Activated CD4-positive, alpha-beta T cell treated with anti-CD3 and anti-CD28 coated beads, Interleukin-2, amount 50 U/mL, for 24 hours (primary cell): ENCODE results near the gene SRSF7.
"Not testable (repeated sequence)": the region's sequence is repeated elsewhere in the genome, so short reads cannot be mapped to it uniquely, and the experiment has no call there.

Experiments used
- DNase-seq, 2 donors: peaks; one replicate each; pipeline ENCODE4 v3.0.0-alpha.2; 2020; ENCODE audit warnings: low read depth in 1 of 2, low spot score in 1 of 2

SRSF7 gene

DNA sequence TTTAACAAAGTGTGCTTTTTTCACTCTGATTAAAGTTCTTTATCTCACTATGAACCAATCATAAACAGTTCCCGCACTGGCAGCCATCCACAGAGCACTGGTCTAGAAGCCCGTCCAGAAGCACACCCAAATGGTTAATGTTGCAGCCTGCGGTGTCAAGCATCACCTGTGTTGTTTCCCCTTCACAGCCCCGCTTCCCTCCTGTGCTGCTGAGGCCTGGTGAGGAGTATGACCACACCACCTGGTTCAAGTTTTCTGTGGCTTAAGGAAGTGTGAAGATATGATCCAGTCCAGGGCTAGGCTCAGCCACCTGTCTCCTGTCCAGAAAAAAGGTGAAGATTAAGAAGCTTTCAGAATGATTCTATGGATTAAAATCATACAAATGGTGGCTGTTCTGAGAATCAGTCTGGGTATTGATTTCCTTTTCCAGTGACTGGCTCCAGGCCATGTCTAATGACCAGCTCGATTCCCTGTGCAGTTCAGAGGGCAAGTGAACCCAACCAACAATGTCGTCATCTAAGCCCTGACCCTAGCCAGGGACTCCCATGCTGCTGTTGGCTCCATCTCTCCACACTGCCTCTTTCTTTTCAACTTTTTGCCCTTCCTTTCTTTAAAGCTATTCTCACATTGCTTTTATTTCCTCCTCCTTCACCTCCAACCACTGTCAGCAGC, 17.7 kb downstream of the SRSF7 start:
- DNase-seq: no peak

DNA sequence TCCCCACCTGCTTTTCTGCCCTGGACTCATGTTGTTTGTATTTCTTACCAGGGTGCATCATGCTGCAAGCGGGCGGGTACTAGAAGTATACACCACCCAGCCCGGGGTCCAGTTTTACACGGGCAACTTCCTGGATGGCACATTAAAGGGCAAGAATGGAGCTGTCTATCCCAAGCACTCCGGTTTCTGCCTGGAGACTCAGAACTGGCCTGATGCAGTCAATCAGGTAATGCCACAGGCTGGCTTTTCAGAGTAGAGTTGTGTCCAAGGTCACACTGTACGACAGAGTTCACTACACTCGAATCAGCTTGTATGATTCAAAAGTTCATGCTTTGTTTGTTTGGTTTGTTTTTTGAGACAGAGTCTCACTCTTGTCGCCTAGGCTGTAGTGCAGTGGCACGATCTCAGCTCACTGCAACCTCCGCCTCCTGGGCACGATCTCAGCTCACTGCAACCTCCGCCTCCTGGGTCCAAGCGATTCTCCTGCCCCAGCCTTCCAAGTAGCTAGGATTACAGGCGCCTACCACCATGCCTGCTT, 19.4 kb downstream of the SRSF7 start:
- no peak for DNase-seq

DNA sequence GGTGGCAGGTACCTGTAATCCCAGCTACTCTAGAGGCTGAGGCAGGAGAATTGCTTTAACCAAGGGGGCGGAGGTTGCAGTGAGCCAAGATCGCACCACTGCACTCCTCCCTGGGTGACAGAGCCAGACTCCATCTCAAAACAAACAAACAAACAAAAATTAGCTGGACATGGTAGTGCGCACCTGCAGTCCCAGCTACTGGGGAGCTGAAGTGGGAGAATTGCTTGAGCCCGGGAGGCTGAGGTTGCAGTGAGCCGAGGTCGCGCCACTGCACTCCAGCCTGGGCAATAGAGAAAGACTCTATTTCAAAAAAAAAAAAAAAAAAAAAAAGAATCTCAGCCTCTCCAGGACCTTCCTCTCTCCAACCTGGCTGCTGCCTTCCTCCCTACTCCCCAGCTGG, 20.1 kb downstream of the SRSF7 start:
- no peak for DNase-seq

DNA sequence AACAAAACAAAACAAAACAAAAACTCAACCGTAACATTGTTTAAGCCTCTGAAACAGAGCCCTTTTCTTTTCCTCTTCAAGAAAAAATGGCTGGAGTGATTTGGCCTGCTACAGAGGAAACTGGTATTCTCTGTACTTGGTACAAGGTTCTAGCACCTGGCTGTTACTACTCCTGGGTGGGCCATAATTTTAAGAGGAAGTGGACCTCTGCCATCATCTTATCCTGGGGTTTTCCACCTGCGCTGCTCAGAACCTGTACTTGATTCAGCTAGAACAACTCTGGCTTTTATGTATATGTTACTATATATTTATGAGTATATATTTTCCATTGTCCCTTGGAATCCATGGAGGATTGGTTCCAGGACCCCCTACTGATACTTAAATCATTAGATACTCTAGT, 22.5 kb downstream of the SRSF7 start:
- DNase-seq: no peak

DNA sequence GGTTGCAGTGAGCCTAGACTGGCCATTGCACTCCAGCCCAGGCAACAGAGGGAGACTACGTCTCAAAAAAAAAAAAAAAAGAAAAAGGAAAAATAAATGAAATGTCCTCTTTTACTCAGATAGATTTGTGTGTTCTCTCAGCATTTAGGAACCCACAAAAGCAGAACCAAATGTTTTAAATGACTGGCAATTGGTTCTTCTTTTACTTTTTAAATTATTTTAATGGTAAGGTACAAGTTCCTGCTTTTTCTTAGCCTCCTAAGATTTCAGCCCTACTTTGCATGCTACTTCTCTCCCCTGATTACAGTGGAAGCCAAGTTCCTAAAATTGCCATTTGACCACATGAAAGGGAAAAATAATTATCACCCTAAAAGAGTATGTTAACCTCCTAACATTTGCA, 23.5 kb downstream of the SRSF7 start:
- DNase-seq: no peak

DNA sequence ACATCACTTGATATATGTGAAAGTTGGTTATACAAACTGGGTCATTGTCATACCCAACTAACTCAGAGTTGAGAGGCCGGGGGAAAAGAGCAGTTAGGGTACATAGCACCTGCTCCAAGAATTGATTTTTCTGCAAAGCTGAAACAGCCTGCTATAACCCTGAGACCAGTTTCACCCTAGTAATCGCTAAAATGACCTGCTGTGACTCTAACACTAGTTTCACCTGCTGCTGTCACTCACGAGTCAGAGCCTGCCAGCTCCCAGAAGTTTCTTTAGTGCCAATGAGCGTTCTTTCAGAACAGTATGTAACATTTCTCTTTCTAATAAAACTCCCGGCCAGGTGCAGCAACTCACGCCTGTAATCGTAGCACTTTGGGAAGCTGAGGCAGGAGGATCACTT, 28.0 kb downstream of the SRSF7 start:
- no peak for DNase-seq

DNA sequence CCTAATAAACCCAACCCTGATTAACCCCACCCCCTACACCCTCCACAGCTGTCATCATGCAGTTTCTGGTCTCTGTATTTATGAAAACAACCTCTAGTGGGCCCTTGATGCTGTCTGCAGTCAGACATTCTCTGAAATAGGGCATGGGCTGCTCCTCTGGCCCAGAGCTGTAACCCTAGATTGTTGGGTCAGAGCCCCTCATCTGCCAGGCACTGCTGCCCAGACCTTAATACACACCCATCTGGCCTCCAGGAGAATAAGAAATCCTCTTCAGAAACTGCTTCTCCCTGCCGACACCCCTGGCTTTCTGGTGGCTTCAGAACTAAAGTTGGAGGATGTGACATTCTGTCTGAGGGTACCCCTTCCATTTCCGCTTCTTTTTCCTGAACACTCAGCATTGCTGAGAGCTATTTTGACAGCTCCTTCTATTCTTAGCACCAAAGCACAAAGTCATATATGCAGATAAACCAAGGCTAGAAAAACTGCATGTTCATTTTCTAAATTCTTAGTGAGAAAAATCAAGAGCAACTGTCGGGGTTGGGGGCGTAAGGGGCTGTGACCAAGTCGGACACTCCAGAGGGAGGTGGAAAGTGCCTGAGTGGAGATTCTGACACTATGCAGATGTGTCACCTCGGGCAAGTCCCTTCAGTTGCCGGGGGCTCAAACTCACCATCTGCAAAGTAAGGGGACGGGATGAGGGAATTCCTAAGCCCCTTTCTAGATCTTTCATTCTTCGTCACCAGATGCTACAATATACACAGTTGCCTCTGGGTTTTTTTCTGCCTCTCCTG, 28.7 kb downstream of the SRSF7 start:
- peak in 1 of 2 donors; percentile 77 for DNase-seq

DNA sequence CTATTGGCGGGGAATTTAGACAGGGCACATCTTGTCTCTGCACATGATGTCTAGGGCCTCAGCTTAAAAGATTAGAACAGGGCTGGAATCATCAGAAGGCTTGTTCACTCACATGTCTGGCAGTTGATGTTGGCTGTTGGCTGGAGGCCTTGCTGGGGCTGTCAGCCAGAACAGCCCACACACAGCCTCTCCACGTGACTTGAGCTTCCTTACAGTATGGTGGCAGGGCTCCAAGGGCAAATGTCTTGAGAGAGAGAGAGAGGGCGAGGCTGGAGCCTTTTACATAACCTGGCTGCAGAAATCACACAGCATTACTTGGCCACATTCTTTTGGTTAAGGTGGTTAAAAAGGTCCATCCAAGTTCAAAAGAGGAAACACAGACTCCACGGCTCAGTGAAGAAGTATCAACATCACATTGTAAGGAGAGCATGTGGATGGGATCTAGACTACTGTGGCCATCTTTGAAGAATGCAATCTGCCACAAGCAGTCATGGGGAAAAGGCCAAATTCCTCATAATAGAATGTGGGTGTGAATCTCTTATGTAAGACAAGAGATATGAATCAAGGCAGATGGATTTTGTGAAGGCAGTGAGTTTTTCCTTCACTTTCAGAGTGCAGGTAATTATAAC, 30.4 kb downstream of the SRSF7 start:
- DNase-seq: no peak

DNA sequence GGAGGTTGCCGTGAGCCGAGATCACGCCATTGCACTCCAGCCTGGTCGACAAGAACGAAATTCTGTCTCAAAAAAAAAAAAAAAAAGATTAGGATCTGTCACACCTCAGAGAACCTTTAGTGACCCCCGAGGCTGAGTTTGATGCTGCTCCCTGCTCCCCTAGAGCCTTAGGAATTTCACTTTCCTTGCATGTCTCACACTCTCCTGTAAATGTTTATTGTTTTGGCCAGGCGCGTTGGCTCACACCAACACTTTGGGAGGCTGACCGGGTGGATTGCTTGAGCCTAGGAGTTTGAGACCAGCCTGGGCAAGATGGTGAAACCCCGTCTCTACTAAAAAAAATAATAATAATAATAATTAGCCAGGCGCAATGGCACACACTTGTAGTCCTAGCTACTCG, 31.5 kb downstream of the SRSF7 start:
- no peak for DNase-seq

DNA sequence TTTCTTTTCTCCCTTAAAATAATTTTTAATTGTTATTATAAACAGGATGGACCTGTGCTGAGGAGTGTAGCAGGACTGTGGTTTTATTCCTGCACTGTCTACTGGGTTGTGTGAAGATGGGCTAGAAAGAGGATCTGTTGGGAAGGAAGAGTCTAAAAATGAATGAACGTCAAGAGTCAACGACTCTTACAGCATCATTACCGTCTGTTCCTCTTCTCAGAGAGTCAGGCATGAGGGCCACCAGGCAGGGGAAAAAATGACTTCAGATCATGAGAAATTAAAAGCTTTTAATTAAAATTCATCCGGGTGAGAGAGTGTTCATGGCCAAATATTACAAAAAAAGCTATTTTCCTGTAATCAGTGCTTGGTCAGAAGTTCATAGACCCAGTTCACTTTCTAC, 32.6 kb downstream of the SRSF7 start:
- DNase-seq: no peak

DNA sequence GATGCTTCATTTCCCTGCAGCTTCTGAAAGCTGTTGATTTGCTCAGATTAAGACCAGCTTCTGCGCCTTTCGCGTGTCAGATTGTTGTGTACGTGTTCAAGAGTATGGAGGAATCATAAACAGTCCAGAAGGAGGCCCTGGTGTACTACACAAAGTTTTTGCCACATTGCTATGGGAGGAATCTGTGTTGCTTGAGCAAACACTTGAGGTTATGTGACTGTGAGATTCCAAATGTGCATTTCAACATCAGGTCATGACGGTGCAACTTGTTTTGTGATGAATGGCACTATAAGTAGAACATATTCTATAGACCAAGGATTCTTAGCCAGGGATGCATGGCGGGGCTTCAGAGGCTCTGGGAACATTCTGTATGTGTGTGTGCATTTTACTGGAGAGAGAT, 35.0 kb downstream of the SRSF7 start:
- DNase-seq: no peak

DNA sequence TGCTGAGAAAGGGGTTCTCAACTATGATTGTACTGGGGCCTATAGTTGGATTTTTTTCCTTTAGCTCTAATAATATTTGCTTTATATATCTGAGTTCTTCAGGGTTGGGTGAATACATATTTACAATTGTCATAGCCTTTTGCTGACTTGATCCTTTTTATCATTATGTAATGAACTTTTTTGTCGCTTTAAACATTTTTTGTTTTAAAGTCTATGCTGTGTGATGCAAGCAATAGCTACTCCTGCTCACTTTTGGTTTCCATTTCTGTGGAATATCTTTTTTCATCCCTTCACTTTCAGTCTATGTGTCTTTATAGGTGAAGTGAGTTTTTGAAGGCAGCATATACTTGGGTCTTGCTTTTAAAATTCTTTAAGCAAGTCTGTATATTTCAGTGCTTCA, 36.2 kb downstream of the SRSF7 start:
- DNase-seq: not testable (repeated sequence)

DNA sequence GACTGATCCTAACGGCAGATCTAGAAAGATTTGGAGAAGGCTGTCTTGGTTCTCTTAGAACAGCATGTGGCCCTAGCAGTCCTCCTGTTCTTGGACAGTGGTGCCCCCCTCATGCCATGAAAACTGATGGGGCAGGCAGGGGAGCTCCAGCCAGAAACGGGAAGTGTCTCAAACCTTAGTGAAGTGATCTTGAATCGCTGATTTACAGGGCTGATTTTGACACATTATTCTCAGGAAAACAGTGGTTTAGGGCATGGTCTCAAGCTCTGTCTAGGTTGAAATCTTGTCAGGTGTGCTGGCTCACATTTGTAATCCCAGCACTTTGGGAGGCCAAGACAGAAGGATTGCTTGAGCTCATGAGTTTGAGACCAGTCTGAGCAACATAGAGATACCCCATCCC, 37.8 kb downstream of the SRSF7 start:
- no peak for DNase-seq

DNA sequence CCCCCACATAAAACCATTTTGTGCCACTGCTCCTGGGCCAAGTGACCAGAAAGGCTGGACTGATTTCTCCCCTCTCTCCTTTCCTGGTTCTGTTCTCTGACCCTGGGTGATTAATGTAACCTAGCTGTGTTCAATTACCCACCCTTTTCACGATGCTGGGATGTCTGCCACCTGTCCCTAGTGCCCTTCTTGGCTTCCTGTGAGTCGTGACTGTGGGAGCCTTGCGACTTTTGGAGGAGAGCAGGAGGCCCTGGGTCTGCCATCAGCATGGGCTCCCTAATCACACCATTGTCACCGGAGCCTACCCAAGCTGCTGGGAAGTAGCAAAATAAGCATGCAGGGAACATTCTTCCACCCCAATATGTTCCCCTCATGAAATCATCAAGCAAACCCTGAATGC, 38.3 kb downstream of the SRSF7 start:
- no peak for DNase-seq

DNA sequence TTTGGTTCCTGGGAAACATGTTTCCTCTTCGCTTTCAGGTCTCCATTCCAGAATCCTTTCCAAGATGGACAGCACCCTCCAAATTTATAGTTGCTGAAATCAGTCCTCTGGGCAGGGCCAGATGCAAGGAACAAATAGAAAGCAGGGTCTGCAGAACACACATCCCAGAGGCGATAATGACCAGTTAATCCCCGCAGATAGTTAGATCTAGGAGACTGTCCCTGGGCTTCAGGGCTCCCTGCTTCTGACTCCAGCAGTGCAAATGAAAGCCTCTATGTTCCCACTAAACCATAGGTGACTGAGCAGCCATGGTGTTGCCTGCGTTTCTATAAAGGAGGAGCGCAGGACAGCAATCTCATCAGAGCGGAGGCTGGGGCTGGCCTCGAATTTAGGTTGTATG, 38.7 kb downstream of the SRSF7 start:
- DNase-seq: no peak

DNA sequence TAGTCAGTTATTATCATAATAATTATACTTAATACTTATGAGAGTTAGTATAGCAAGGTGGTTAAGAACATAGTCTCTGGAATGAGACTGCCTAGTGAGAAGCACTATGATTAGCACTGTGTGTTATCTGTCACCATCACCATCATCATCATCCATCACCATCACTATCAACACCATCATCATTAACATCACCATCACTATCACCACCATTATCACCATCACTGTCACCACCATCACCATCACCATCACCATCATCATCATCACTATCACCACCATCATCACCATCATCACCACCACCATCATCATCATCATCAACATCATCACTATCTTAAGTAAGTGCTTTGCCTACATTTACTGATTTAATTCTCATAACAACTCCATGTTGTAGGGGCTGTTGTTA, 39.6 kb downstream of the SRSF7 start:
- no peak for DNase-seq

DNA sequence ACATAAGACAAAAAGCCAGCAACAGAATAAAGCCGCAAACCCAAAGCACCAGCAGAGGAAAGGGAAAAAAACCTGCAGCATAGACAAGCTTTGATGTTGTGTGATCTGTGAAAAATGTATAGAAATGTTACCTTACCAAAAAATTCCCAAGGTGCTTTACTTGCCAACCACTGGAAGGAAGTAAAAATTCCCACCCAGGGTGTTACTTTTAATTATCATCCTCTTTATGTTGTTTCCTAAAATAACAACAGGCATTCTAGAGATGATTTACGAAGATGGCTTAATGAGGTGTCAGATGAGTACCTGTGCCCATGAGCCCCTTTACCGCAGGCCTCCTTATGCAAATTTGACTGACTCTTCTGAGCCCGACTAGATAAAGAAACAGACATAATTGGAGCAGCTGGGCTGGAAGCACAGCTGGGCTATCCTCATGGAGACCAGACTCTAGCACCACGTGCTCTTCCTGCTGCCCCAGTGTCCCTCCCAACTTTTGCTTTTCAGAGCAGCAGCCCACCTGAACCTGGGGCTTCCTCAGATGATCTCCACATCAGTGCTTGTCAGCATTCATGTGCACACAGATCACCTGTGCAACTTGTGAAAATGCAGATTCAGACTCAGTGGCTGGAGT, 41.5 kb downstream of the SRSF7 start:
- peak in 1 of 2 donors; percentile 46 for DNase-seq

DNA sequence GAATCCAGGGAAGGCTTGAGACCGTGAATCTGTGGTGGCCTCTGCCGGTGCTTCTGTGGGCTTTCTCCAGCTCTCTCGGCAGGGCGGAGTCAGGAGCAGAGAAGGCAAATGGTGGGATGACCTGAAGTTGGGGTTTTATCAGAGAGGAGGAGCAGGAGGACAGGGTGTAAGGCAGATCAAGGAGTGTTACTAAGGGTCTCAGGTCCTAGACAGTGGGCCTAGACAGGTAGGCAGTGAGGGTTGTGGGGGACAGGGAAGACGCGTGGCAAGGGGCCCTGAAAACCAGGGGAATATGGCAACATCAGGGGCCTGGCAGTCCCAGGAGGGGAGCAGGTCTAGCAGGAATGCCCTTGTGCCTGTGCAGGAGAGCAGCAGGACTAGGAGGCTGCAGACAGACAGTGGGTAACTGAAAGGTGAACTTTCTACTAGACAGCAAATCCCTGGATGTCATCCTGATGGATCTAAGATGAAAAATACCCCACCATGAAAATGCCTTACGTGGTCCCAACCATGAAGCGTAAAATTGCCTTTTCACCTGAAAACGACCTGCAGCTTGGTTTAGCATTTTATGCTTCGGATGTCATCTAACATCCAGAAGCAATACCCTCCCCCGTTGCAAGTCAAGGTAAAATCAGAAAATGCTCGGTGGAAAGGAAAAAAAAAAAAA, 42.1 kb downstream of the SRSF7 start:
- no peak for DNase-seq

DNA sequence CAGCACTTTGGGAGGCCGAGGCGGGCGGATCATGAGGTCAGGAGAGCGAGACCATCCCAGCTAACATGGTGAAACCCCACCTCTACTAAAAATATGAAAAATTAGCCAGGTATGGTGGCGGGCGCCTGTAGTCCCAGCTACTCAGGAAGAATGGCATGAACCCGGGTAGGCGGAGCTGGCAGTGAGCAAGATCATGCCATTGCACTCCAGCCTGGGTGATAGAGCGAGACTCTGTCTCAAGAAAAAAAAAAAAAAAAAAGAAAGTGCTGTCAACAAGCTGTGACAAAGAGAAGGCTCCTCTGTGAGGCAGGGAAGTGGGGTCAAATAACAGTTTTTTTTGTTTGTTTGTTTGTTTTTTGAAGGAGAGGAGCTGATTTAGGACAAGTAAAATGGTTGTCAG, 42.7 kb downstream of the SRSF7 start:
- not testable (repeated sequence) for DNase-seq

DNA sequence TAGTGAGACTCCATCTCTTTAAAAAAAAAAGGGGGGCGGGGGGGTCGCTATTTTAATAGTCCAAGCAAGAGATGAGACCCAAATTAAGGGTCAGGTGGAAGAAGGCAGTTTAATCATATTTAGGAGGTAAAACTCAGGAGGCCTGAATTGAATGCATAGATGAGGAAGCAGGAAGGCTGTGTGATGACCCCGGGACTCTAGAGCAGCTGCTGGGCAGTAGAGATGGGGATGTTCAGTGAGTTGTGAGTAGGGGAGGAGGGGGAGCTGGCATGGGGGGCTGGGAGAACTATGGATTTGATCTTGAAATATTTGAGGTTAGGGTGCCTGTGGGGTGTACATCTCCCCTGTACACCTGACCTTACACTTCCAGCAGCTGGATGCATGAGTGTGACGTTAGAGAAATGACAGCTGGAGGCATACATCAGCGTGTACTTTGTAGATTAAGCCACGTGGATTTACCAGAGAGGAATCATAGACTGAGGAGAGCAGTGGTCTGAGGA, 44.3 kb downstream of the SRSF7 start:
- DNase-seq: no peak

DNA sequence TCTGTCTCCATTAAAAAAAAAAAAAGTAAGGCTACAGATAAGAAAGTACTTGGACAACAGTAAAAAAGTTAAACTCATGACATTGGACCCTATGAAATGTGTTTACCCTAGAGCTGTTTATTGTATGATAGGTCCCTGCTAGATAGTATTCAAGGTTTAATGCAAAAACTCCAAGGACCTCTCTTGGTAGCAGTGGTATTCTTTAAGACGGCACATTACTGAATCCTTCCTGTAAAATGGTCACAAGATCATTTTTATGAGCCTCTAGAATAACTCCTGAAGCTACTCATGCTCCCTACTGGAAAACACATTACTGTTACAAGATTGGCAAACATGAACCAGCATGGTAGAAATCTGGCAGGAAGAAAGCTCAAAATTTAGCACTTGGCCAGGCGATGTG, 46.5 kb downstream of the SRSF7 start:
- DNase-seq: no peak
